Measurements from ENCODE around the gene GYG1.

- TF ChIP-seq CTCF (IDR thresholded peaks at IDR 0.05) (no peak), POLR2A (IDR thresholded peaks at IDR 0.05) (no peak)
These were observed 70.4 kb downstream of the GYG1 start for GRCh38 chr3:149061776-149062175.
